Hematopoietic multipotent progenitor cell treated with erythropoietin and hydrocortisone succinate and interleukin-3 and kit ligand, for 6 days (in vitro differentiated cells): Measurements from ENCODE around the gene RFLNA.

ENCODE experiments used
- DNase-seq: peaks from one replicate; pipeline ENCODE4 v3.0.0-alpha.2; 2015

The RFLNA gene

GRCh38 chr12:124361996-124362395 lies 67.1 kb downstream of the RFLNA start:
- DNase-seq, result no peak

DNA sequence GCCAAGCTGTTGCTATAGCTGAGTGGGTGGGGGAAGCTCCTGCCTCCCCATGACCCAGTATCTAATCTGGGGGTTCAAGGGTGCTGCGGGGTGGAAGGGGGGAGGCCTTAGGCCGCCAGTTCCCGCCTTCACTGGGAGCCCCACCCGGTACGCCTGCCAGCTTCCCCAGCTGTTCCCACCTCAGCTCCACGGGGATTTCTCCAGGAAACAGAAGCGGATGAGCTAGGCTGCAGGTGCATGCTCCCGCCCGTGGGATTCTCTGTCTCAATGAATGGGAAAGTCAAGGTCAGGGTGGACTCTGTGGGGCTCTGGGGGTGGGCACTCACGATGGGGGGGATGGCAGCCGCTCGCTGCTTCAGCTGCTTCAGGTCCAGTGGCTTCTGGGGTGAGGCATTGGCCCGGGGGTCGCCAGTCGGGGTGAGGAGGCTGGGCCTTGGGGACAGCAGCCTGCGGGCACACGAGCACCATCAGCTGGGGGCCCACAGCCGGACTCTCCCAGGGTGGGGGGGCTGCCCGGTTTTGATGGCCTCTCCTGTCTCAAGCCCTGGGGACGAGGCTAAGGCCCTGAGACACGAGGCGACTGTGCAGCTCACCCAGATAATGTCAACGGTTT lies 68.6 kb downstream of the RFLNA start:
- DNase-seq, result no peak

DNA sequence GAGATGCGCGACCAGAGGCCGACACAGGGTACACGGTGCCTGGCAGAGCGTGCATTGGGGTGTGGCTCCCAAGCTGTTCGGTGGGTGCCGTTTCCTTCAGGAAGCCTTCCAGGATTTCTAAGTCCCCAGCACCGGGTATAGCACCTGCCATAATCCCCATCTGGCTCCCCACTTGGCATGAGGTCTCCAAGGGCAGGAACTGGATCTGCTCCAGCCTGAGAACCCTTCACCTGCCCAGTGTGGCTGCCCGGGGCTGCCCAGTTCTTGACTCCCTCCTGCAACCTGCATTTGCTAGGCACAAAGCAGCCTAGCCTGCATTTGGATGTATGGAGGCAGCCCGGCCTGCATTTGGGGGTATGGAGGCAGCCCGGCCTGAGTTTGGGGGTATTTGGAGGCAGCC lies 69.7 kb downstream of the RFLNA start:
- DNase-seq, result no peak
